ENCODE measurements around the gene RAD51B.

DNA sequence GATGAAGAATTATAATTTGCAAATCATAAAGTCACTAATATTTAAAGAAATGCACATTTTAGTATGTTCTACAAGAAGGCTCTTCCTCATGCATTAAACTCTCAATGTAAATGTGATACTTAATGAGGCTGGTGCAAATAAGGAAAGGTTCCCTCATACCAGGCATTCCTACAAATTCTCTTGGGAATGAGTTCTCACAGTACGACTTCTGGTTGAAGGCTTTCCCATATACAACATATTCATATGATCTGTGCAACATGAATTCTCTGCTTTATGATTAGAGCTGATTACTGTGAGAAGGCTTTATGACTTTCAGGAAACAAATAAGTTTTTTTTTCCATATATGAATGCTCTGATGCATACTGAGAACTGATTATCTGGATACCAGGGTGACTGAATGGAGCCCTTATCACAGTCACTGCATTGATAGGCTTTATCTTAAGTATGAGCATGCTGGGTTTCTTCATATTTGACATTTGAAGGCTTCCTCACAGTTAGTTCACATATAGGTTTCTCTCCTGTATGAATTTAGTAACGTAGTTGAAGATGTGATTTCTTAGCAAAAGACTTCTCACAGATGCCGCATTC, 293.9 kb downstream of the RAD51B start:
- no peak for TF ChIP-seq HNRNPL (IDR thresholded peaks at IDR 0.05; ENCODE audit: low read depth, low read length)
- TF ChIP-seq, protein P1, sequence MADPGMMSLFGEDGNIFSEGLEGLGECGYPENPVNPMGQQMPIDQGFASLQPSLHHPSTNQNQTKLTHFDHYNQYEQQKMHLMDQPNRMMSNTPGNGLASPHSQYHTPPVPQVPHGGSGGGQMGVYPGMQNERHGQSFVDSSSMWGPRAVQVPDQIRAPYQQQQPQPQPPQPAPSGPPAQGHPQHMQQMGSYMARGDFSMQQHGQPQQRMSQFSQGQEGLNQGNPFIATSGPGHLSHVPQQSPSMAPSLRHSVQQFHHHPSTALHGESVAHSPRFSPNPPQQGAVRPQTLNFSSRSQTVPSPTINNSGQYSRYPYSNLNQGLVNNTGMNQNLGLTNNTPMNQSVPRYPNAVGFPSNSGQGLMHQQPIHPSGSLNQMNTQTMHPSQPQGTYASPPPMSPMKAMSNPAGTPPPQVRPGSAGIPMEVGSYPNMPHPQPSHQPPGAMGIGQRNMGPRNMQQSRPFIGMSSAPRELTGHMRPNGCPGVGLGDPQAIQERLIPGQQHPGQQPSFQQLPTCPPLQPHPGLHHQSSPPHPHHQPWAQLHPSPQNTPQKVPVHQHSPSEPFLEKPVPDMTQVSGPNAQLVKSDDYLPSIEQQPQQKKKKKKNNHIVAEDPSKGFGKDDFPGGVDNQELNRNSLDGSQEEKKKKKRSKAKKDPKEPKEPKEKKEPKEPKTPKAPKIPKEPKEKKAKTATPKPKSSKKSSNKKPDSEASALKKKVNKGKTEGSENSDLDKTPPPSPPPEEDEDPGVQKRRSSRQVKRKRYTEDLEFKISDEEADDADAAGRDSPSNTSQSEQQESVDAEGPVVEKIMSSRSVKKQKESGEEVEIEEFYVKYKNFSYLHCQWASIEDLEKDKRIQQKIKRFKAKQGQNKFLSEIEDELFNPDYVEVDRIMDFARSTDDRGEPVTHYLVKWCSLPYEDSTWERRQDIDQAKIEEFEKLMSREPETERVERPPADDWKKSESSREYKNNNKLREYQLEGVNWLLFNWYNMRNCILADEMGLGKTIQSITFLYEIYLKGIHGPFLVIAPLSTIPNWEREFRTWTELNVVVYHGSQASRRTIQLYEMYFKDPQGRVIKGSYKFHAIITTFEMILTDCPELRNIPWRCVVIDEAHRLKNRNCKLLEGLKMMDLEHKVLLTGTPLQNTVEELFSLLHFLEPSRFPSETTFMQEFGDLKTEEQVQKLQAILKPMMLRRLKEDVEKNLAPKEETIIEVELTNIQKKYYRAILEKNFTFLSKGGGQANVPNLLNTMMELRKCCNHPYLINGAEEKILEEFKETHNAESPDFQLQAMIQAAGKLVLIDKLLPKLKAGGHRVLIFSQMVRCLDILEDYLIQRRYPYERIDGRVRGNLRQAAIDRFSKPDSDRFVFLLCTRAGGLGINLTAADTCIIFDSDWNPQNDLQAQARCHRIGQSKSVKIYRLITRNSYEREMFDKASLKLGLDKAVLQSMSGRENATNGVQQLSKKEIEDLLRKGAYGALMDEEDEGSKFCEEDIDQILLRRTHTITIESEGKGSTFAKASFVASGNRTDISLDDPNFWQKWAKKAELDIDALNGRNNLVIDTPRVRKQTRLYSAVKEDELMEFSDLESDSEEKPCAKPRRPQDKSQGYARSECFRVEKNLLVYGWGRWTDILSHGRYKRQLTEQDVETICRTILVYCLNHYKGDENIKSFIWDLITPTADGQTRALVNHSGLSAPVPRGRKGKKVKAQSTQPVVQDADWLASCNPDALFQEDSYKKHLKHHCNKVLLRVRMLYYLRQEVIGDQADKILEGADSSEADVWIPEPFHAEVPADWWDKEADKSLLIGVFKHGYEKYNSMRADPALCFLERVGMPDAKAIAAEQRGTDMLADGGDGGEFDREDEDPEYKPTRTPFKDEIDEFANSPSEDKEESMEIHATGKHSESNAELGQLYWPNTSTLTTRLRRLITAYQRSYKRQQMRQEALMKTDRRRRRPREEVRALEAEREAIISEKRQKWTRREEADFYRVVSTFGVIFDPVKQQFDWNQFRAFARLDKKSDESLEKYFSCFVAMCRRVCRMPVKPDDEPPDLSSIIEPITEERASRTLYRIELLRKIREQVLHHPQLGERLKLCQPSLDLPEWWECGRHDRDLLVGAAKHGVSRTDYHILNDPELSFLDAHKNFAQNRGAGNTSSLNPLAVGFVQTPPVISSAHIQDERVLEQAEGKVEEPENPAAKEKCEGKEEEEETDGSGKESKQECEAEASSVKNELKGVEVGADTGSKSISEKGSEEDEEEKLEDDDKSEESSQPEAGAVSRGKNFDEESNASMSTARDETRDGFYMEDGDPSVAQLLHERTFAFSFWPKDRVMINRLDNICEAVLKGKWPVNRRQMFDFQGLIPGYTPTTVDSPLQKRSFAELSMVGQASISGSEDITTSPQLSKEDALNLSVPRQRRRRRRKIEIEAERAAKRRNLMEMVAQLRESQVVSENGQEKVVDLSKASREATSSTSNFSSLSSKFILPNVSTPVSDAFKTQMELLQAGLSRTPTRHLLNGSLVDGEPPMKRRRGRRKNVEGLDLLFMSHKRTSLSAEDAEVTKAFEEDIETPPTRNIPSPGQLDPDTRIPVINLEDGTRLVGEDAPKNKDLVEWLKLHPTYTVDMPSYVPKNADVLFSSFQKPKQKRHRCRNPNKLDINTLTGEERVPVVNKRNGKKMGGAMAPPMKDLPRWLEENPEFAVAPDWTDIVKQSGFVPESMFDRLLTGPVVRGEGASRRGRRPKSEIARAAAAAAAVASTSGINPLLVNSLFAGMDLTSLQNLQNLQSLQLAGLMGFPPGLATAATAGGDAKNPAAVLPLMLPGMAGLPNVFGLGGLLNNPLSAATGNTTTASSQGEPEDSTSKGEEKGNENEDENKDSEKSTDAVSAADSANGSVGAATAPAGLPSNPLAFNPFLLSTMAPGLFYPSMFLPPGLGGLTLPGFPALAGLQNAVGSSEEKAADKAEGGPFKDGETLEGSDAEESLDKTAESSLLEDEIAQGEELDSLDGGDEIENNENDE (IDR thresholded peaks at IDR 0.05; ENCODE audit: low read depth, low read length), result no peak
- TF ChIP-seq SAFB (IDR thresholded peaks at IDR 0.05; ENCODE audit: borderline replicate concordance, low read depth, low read length), result no peak
- no peak for TF ChIP-seq SMARCA4 (IDR thresholded peaks at IDR 0.05)
- no peak for TF ChIP-seq ZNF174 (CRISPR knock-in tag; IDR thresholded peaks at IDR 0.05)
- no peak for TF ChIP-seq FOS (IDR thresholded peaks at IDR 0.05; ENCODE audit: extremely low read depth, insufficient read length)

All from K562 (cell line).